Left ventricle myocardium inferior (tissue), 1 donor: ENCODE measurements around the gene TAF1. TPM values are rescaled to one million over a fixed set of nuclear protein-coding genes. Genes with fewer than 3 reads are reported as not detected.
"Not testable (repeated sequence)": the region's sequence is repeated elsewhere in the genome, so short reads cannot be mapped to it uniquely, and the experiment has no call there.

Experiments used
- DNase-seq: peaks from one replicate; pipeline ENCODE4 v3.0.0-alpha.2; 2020
- H3K27ac ChIP-seq: fragments of 200-600 bp; replicated peaks from 2 replicates; pipeline ENCODE4 v1.8.0; 2021
- H3K27me3 ChIP-seq: fragments of 200-600 bp; 2 replicates; pipeline ENCODE4 v1.8.0; 2021; ENCODE audit warnings: low read depth
- H3K36me3 ChIP-seq: fragments of 200-600 bp; 2 replicates; pipeline ENCODE4 v1.8.0; 2021
- H3K4me1 ChIP-seq: fragments of 200-600 bp; 2 replicates; pipeline ENCODE4 v1.8.0; 2021
- H3K4me3 ChIP-seq: fragments of 200-600 bp; 2 replicates; pipeline ENCODE4 v1.8.0; 2021; ENCODE audit warnings: mild to moderate bottlenecking, moderate library complexity
- H3K9me3 ChIP-seq: fragments of 200-600 bp; replicated peaks from 2 replicates; pipeline ENCODE4 v1.8.0; 2021
- CTCF ChIP-seq: fragments of 200-600 bp; IDR thresholded peaks from 2 replicates; pipeline ENCODE4 v1.8.0; 2021; ENCODE audit warnings: antibody characterized with exemption, mild to moderate bottlenecking, borderline replicate concordance
- intact Hi-C: fragments of 100-400 bp; cut with micrococcal nuclease; formaldehyde crosslinking; loops from one replicate; pipeline ENCODE4 v1.11.0; 2022
- total RNA-seq: library from RNA; stranded (reverse); fragmentation: NEBNext Ultra II Directional; extraction: Animal tissue kit (Norgen Biotek cat#: 25700); gene quantifications from one replicate; pipeline ENCODE4 v1.2.1, GENCODE V29; 2021
- donor health status: DM: no; HTN: yes; CAD: no; lungs with severe emphysema.

The TAF1 gene
- total RNA-seq, 1 donor from 2014 or later = 15.9 TPM

- intact Hi-C loops = no loop called here
- no peak overlapping the region for H3K27ac ChIP-seq
- H3K27me3 ChIP-seq = no peaks in the 10 kb centered on the region
- no peak for DNase-seq
- H3K9me3 ChIP-seq = no peaks in the 10 kb centered on the region
- H3K36me3 ChIP-seq = peaks cover 89% of the 10 kb centered on the region
- TF ChIP-seq CTCF = no peak
- no peaks in the 10 kb centered on the region for H3K4me1 ChIP-seq
- H3K4me3 ChIP-seq = no peak overlapping the region
Measured at GRCh38 chrX:71400710-71401109, 34.6 kb downstream of the TAF1 start.

- intact Hi-C loops, H3K27me3 ChIP-seq, H3K4me1 ChIP-seq, H3K27ac ChIP-seq, H3K4me3 ChIP-seq, DNase-seq, H3K9me3 ChIP-seq: not testable (repeated sequence)
- peaks cover 44% of the 10 kb centered on the region for H3K36me3 ChIP-seq
- TF ChIP-seq CTCF = peak; percentile 13
Measured at GRCh38 chrX:71416260-71416659, 50.1 kb downstream of the TAF1 start.

GRCh38 chrX:71420686-71421085 is 54.5 kb downstream of the TAF1 start:
- TF ChIP-seq CTCF = no peak
- H3K4me3 ChIP-seq = no peak overlapping the region
- no peaks in the 10 kb centered on the region for H3K4me1 ChIP-seq
- no peaks in the 10 kb centered on the region for H3K27me3 ChIP-seq
- DNase-seq = no peak
- intact Hi-C loops = no loop called here
- peaks cover 63% of the 10 kb centered on the region for H3K36me3 ChIP-seq
- H3K27ac ChIP-seq = no peak overlapping the region
- no peaks in the 10 kb centered on the region for H3K9me3 ChIP-seq

GRCh38 chrX:71432733-71433132 is 66.6 kb downstream of the TAF1 start:
- Histone ChIP-seq H3K9me3 (no peaks in the 10 kb centered on the region), H3K4me1 (no peaks in the 10 kb centered on the region), H3K4me3 (no peak overlapping the region), H3K27me3 (no peaks in the 10 kb centered on the region), H3K36me3 (peaks cover 3% of the 10 kb centered on the region), H3K27ac (no peak overlapping the region)
- no peak for DNase-seq
- no peak for TF ChIP-seq CTCF
- intact Hi-C loops = no loop called here

GRCh38 chrX:71438750-71439149 is 72.6 kb downstream of the TAF1 start:
- Histone ChIP-seq H3K36me3 (peaks cover 13% of the 10 kb centered on the region), H3K9me3 (no peaks in the 10 kb centered on the region), H3K4me3 (no peak overlapping the region), H3K4me1 (no peaks in the 10 kb centered on the region), H3K27ac (no peak overlapping the region), H3K27me3 (no peaks in the 10 kb centered on the region)
- no peak for TF ChIP-seq CTCF
- intact Hi-C loops = no loop called here
- no peak for DNase-seq

- peaks cover 15% of the 10 kb centered on the region for H3K36me3 ChIP-seq
- no peak for DNase-seq
- H3K9me3 ChIP-seq = no peaks in the 10 kb centered on the region
- H3K4me3 ChIP-seq = no peak overlapping the region
- TF ChIP-seq CTCF = no peak
- H3K27ac ChIP-seq = no peak overlapping the region
- intact Hi-C loops = no loop called here
- no peaks in the 10 kb centered on the region for H3K4me1 ChIP-seq
- no peaks in the 10 kb centered on the region for H3K27me3 ChIP-seq
Measured at GRCh38 chrX:71439420-71439819, 73.3 kb downstream of the TAF1 start.
